Measurements from ENCODE around the gene ODF2L.

The ODF2L gene

GRCh38 chr1:86395751-86396497 is at the start of gene ODF2L:
Gene ODF2L (minus strand): TSS chr1:86396323. CDS start chr1:86387027, 9,296 bp downstream.
- peak; percentile 84 for DNase-seq

- DNase-seq: peak; percentile 22
Measured at GRCh38 chr1:86445919-86446318, 49.8 kb upstream of the ODF2L start.

- DNase-seq: no peak
Measured at GRCh38 chr1:86441997-86442396, 45.9 kb upstream of the ODF2L start.

- no peak for DNase-seq
Measured at GRCh38 chr1:86441581-86441980, 45.5 kb upstream of the ODF2L start.

- peak; percentile 31 for DNase-seq
Measured at GRCh38 chr1:86436041-86436440, 39.9 kb upstream of the ODF2L start.

- no peak for DNase-seq
Measured at GRCh38 chr1:86435327-86435726, 39.2 kb upstream of the ODF2L start.

- no peak for DNase-seq
Measured at GRCh38 chr1:86434059-86434458, 37.9 kb upstream of the ODF2L start.

GRCh38 chr1:86430376-86430775 is 34.3 kb upstream of the ODF2L start:
- DNase-seq: no peak

GRCh38 chr1:86429835-86430234 is 33.7 kb upstream of the ODF2L start:
- DNase-seq: peak; percentile 97

- peak; percentile 22 for DNase-seq
Measured at GRCh38 chr1:86429122-86429725, 33.1 kb upstream of the ODF2L start.

GRCh38 chr1:86423873-86424272 is 27.8 kb upstream of the ODF2L start, which contains the start of gene CLCA2:
Gene CLCA2 (plus strand): TSS chr1:86424171. CDS start chr1:86424248, 77 bp downstream.
- DNase-seq: no peak

GRCh38 chr1:86423473-86423872 is 27.4 kb upstream of the ODF2L start:
- no peak for DNase-seq

GRCh38 chr1:86421601-86422280 is 25.6 kb upstream of the ODF2L start:
- DNase-seq: no peak

GRCh38 chr1:86419277-86419903 is 23.3 kb upstream of the ODF2L start:
- peak; percentile 36 for DNase-seq

- DNase-seq: no peak
Measured at GRCh38 chr1:86416343-86416742, 20.2 kb upstream of the ODF2L start.

- no peak for DNase-seq
Measured at GRCh38 chr1:86410879-86411278, 14.8 kb upstream of the ODF2L start.

GRCh38 chr1:86409416-86410021 is 13.4 kb upstream of the ODF2L start:
- peak; percentile 73 for DNase-seq

GRCh38 chr1:86396498-86396890 is 371 bp upstream of the ODF2L start:
- DNase-seq: no peak

- DNase-seq: peak; percentile 24
Measured at GRCh38 chr1:86394416-86394815, 1.7 kb downstream of the ODF2L start.

- DNase-seq: no peak
Measured at GRCh38 chr1:86389307-86389706, 6.8 kb downstream of the ODF2L start.

- peak; percentile 27 for DNase-seq
Measured at GRCh38 chr1:86388777-86389176, 7.3 kb downstream of the ODF2L start.

- peak; percentile 56 for DNase-seq
Measured at GRCh38 chr1:86387916-86388627, 8.1 kb downstream of the ODF2L start.
